Measurements from ENCODE around the gene TBC1D10A. TPM values are rescaled to one million over a fixed set of nuclear protein-coding genes. Genes with fewer than 3 reads are reported as not detected.

Gene TBC1D10A
- total and polyA plus RNA-seq, 2 experiments from 2014 or later: 3.3 to 8.8 TPM

GRCh38 chr22:30335236-30335635 is 8.5 kb upstream of the TBC1D10A start (continued):
- no peak for TF ChIP-seq REST (IDR thresholded peaks at IDR 0.05; ENCODE audit: unreplicated experiment)
- TF ChIP-seq ETS1 (IDR thresholded peaks at IDR 0.05): no peak
- TF ChIP-seq JUNB (IDR thresholded peaks at IDR 0.05; ENCODE audit: unreplicated experiment): no peak
- TF ChIP-seq ZNF114 (CRISPR knock-in tag; IDR thresholded peaks at IDR 0.05): no peak
- no peak for TF ChIP-seq CTCF (conservative IDR thresholded peaks at IDR 0.05; ENCODE audit: low read depth in 2 of 2)

- Mint-ChIP-seq H3K4me3 (no peak overlapping the region), H3K36me3 (ENCODE audit: low read depth) (peaks cover 87% of the 10 kb centered on the region)
- TF ChIP-seq EZH2phosphoT487 (IDR thresholded peaks at IDR 0.05; ENCODE audit: unreplicated experiment) (no peak), ETS1 (IDR thresholded peaks at IDR 0.05) (no peak), CREB1 (CRISPR knock-in tag; IDR thresholded peaks at IDR 0.05; ENCODE audit: low read depth) (no peak), STAT1 (IDR thresholded peaks at IDR 0.05; ENCODE audit: unreplicated experiment) (no peak), NANOG (IDR thresholded peaks at IDR 0.05; ENCODE audit: borderline replicate concordance) (no peak), ZNF114 (CRISPR knock-in tag; IDR thresholded peaks at IDR 0.05) (no peak), JUNB (IDR thresholded peaks at IDR 0.05; ENCODE audit: unreplicated experiment) (no peak), ZNF462 (CRISPR knock-in tag; IDR thresholded peaks at IDR 0.05) (no peak)
Observed at GRCh38 chr22:30334646-30335045, 7.9 kb upstream of the TBC1D10A start.

More at GRCh38 chr22:30334646-30335045, 7.9 kb upstream of the TBC1D10A start:
- Mint-ChIP-seq H3K9me3 (no peaks in the 10 kb centered on the region), H3K27ac (no peak overlapping the region), H3K4me1 (no peaks in the 10 kb centered on the region), H3K27me3 (ENCODE audit: insufficient read depth, low read depth, poor library complexity) (peaks cover 5% of the 10 kb centered on the region)
- Histone ChIP-seq H2AFZ (no peak overlapping the region), H3K27me3 (ENCODE audit: insufficient read depth) (no peaks in the 10 kb centered on the region), H3K4me2 (no peak overlapping the region), H3F3A (replicated peaks; ENCODE audit: low read depth) (peaks cover 5% of the 10 kb centered on the region; the same call in 1 of the 2 replicates), H3K36me3 (ENCODE audit: insufficient read depth) (peaks cover 43% of the 10 kb centered on the region), H4K20me1 (replicated peaks; ENCODE audit: insufficient read depth) (peaks cover 13% of the 10 kb centered on the region; the same call in 1 of the 2 replicates), H3K4me3 (no peak overlapping the region), H3K4me1 (ENCODE audit: insufficient read depth) (no peaks in the 10 kb centered on the region), H3K79me2 (replicated peaks; ENCODE audit: insufficient read depth) (no peaks in the 10 kb centered on the region), H3K27ac (ENCODE audit: low read depth) (no peak overlapping the region), H3K9me2 (ENCODE audit: insufficient read depth) (no peaks in the 10 kb centered on the region)
- ATAC-seq (no peak), DNase-seq (ENCODE audit: low spot score) (no peak)
